GM19395 (cell line): ENCODE results near the gene FLRT1.

Experiments used
- ATAC-seq: cut with Tn5 transposase; IDR thresholded peaks from one replicate; pipeline ENCODE4 v1.9.1; 2021; ENCODE audit warnings: mild to moderate bottlenecking, moderate library complexity; ENCODE audit not compliant: unreplicated experiment

FLRT1 gene

GRCh38 chr11:64035576-64035975 lies at the start of gene FLRT1:
Gene FLRT1 (plus strand): TSS chr11:64035931. CDS start chr11:64116268, 80,337 bp downstream.
- ATAC-seq, result no peak

GRCh38 chr11:63986156-63986931 lies 49.4 kb upstream of the FLRT1 start, which contains the start of gene OTUB1:
Gene OTUB1 (plus strand): TSS chr11:63986438. CDS start chr11:63986457, 19 bp downstream.
- ATAC-seq, result peak; percentile 96

GRCh38 chr11:63986932-63987513 lies 48.7 kb upstream of the FLRT1 start:
- ATAC-seq, result no peak

- ATAC-seq, result no peak
These were observed 44.2 kb upstream of the FLRT1 start for GRCh38 chr11:63991558-63991957.

- no peak for ATAC-seq
These were observed 42.6 kb upstream of the FLRT1 start for GRCh38 chr11:63993100-63993499.

- no peak for ATAC-seq
These were observed 41.7 kb upstream of the FLRT1 start for GRCh38 chr11:63993993-63994392.

- no peak for ATAC-seq
These were observed 39.2 kb upstream of the FLRT1 start for GRCh38 chr11:63996512-63996911.

- ATAC-seq, result no peak
These were observed 38.5 kb upstream of the FLRT1 start for GRCh38 chr11:63997104-63997700.

- ATAC-seq, result no peak
These were observed 37.9 kb upstream of the FLRT1 start for GRCh38 chr11:63997801-63998337.

GRCh38 chr11:63998558-63999348 lies 37.0 kb upstream of the FLRT1 start:
- no peak for ATAC-seq

GRCh38 chr11:63999349-64000025 lies 36.2 kb upstream of the FLRT1 start:
- ATAC-seq, result no peak

- ATAC-seq, result no peak
These were observed 35.5 kb upstream of the FLRT1 start for GRCh38 chr11:64000026-64000739.

GRCh38 chr11:64000740-64001483 lies 34.8 kb upstream of the FLRT1 start:
- ATAC-seq, result no peak

- no peak for ATAC-seq
These were observed 34.0 kb upstream of the FLRT1 start for GRCh38 chr11:64001484-64002420.

- ATAC-seq, result no peak
These were observed 31.7 kb upstream of the FLRT1 start for GRCh38 chr11:64003807-64004589.

GRCh38 chr11:64004590-64004984 lies 31.1 kb upstream of the FLRT1 start:
- ATAC-seq, result no peak

- ATAC-seq, result no peak
These were observed 30.0 kb upstream of the FLRT1 start for GRCh38 chr11:64005691-64006090.
